OCI-LY3 (cell line): ENCODE results near the gene BOLA1.
"Not testable (repeated sequence)": the region's sequence is repeated elsewhere in the genome, so short reads cannot be mapped to it uniquely, and the experiment has no call there.

ENCODE experiments used
- H2AFZ ChIP-seq: fragments of 200-600, 300-600 bp; shearing (Covaris generic); 2 replicates; pipeline ENCODE4 v1.6.0; 2014; ENCODE audit warnings: antibody characterized with exemption, low read depth, low read length
- H3K27ac ChIP-seq: fragments of 200-600, 300-600 bp; sonication (generic); 2 replicates; pipeline ENCODE4 v1.5.1; 2014; ENCODE audit warnings: mild to moderate bottlenecking, low read length, moderate library complexity, mixed read lengths
- H3K27me3 ChIP-seq: fragments of 200-600, 300-600 bp; sonication (generic); 2 replicates; pipeline ENCODE4 v1.6.1; 2014; ENCODE audit warnings: low read depth, low read length, mixed read lengths
- H3K36me3 ChIP-seq: fragments of 200-600, 300-600 bp; sonication (generic); replicated peaks from 2 replicates; pipeline ENCODE3; 2014; ENCODE audit warnings: low read depth, low read length, mixed read lengths
- H3K4me1 ChIP-seq: fragments of 300-600, 200-600 bp; sonication (generic); 2 replicates; pipeline ENCODE4 v1.6.1; 2014; ENCODE audit warnings: low read length, mixed read lengths
- H3K4me2 ChIP-seq: fragments of 200-600, 300-600 bp; sonication (generic); 2 replicates; pipeline ENCODE4 v1.6.1; 2014; ENCODE audit warnings: low read length, mixed read lengths
- H3K4me3 ChIP-seq: fragments of 300-600, 200-600 bp; sonication (generic); 2 replicates; pipeline ENCODE4 v1.5.1; 2014; ENCODE audit warnings: antibody characterized with exemption, mild to moderate bottlenecking, low read length, moderate library complexity
- H3K79me2 ChIP-seq: fragments of 300-600, 200-600 bp; shearing (Covaris generic); 2 replicates; pipeline ENCODE4 v1.6.1; 2014; ENCODE audit warnings: mild to moderate bottlenecking, low read length, mixed read lengths
- H3K9ac ChIP-seq: fragments of 300-600, 200-600 bp; shearing (Covaris generic); 2 replicates; pipeline ENCODE4 v1.6.0; 2014; ENCODE audit warnings: mild to moderate bottlenecking, low read length, moderate library complexity
- H3K9me3 ChIP-seq: fragments of 200-600, 300-600 bp; shearing (Covaris generic); 2 replicates; pipeline ENCODE4 v1.6.1; 2014; ENCODE audit warnings: low read length, mixed read lengths; ENCODE audit not compliant: insufficient read depth
- H4K20me1 ChIP-seq: fragments of 200-600, 300-600 bp; sonication (generic); 2 replicates; pipeline ENCODE4 v1.6.1; 2016; ENCODE audit warnings: low read length, mixed read lengths; ENCODE audit not compliant: insufficient read depth
- CTCF ChIP-seq: fragments of 200-600, 300-600 bp; sonication (generic); IDR thresholded peaks from 2 replicates; pipeline ENCODE4 v1.5.1; 2014; ENCODE audit warnings: antibody characterized with exemption, low read length, low read depth
- EZH2phosphoT487 ChIP-seq: fragments of 200-600 bp; shearing (Covaris generic); IDR thresholded peaks from 2 replicates; pipeline ENCODE4 v1.6.1; 2018; ENCODE audit warnings: antibody characterized with exemption, mixed run types, low read depth

BOLA1 gene

DNA sequence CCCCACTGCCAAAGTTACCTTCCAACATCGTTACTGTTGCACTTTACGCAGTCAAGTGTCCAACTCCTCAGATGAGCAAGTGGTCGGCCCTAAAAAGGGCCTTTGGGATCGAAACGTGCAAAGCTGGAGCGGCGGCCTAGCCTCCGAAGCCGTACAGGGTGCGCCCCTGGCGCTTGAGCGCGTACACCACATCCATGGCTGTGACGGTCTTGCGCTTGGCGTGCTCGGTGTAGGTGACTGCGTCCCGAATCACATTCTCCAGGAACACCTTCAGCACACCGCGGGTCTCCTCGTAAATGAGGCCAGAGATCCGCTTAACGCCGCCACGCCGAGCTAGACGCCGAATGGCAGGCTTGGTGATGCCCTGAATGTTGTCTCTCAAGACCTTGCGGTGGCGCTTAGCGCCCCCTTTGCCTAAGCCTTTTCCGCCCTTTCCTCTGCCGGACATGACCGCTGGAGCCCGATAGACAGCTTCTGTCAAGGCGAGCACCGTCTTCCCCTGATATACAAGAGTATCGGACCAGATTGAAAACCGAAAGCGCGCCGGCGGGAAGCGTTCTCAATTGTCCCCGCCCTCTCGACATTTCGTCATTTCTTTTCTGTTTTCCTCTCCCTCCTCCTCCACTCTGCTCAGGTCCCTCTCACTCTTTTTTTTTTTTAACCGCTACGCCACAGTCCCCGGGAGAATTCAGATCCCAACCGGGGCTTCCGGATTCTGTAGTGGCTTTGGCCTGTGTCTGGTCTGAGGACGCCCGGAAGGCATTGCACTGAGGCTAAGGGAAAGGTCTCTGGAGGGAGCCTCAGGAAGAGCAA lies 38.5 kb upstream of the BOLA1 start:
- not testable (repeated sequence) for H3K4me2 ChIP-seq, H3K9me3 ChIP-seq, H3K27me3 ChIP-seq, H2AFZ ChIP-seq, H3K27ac ChIP-seq, H3K9ac ChIP-seq, H3K36me3 ChIP-seq, H3K4me1 ChIP-seq, H4K20me1 ChIP-seq, H3K79me2 ChIP-seq, H3K4me3 ChIP-seq

DNA sequence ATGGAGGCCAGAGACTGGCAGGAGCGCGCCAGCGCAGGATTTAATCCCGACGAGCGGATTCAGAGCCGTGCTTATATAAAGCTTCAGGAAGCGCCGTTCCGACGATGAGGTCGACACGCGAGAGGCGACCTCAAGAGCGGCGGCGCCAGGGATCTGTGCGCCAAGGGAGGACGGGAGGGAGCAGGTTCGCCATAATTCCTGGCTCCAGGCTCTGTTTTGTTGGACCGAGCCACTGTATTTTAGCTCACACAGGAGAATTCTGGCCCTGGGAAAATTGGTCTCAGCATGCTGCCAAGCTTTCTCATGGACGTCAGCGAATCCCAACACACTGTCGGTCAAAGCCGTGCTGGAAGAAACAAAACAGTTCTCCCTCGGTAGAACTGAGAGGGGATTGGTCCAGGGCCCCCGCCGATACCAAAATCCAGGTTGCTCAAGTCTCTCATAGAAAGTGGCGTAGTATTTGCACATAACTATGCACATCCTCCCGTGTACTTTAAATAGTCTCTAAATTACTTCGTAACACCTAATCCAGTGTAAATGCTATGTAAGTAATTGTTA lies 37.8 kb upstream of the BOLA1 start:
- not testable (repeated sequence) for H3K4me3 ChIP-seq, H3K4me2 ChIP-seq, H3K36me3 ChIP-seq, H3K9ac ChIP-seq, H2AFZ ChIP-seq, H3K4me1 ChIP-seq, H4K20me1 ChIP-seq, H3K27ac ChIP-seq, H3K79me2 ChIP-seq, H3K27me3 ChIP-seq, H3K9me3 ChIP-seq

DNA sequence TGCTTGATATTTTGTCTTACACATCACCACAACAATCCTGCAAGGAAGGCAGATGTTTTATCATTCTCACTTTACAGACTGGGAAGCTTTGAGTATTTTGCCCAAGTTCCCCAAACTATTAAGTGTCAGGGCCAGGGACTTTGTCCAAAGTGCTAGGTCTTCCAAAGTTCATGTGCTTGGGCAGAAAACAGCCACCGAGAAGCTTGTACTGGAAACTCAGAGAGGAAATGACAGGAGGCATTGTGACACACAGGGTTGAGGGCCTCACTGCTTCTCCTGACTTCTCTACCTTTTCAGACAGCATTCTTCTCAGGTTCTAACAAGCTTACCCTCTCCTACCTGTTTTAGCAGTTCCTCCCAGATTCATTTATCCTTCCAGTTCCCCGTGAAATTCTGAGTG lies 32.5 kb upstream of the BOLA1 start:
- H4K20me1 ChIP-seq: not testable (repeated sequence)

GRCh38 chr1:149873060-149873459 lies 26.3 kb upstream of the BOLA1 start:
- H3K79me2 ChIP-seq, H3K4me2 ChIP-seq, H3K27ac ChIP-seq, H4K20me1 ChIP-seq, H3K36me3 ChIP-seq, H3K27me3 ChIP-seq, H3K4me1 ChIP-seq, H2AFZ ChIP-seq, H3K4me3 ChIP-seq, H3K9ac ChIP-seq, H3K9me3 ChIP-seq: not testable (repeated sequence)

More for the DNA sequence above, 32.5 kb upstream of the BOLA1 start:
- H3K9ac ChIP-seq, H3K79me2 ChIP-seq, H3K27ac ChIP-seq, H3K27me3 ChIP-seq, H2AFZ ChIP-seq, H3K4me2 ChIP-seq, H3K4me1 ChIP-seq, H3K9me3 ChIP-seq, H3K36me3 ChIP-seq, H3K4me3 ChIP-seq: not testable (repeated sequence)

DNA sequence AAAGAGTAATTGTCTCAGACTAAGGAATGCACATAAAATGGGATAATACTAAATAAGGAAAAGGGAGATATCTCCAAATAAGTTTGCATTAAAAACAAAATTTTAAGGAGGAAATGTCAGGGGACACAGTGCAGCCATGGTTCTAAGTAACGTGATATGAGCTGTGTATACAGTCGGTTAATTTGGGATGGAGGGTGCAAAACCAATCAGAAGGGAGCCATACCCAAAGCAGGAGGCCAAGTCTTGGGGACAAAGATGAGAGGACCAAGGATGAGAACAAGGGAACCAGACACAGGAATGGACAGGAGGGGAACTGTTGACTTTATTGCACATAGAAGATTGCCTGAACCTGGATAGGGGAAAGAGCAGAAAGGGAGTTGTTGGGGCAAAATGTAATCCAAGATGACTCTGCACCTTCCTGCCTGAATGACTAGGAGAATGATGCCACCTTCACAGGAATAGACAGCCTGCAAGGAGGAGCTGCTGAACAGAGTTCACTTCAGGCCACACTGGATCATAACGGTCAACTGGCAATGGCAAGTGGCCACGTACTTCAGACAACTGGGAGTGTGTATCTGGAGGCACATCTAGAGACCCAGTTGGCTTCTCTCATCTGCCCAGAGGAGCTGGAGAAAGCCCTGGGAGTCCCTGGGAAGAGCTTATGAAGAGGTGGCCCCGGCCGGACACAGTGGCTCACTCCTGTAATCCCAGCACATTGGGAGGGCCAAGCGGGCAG lies 22.0 kb upstream of the BOLA1 start:
- Histone ChIP-seq H3K4me3 (no peak overlapping the region), H3K4me2 (no peak overlapping the region), H3K79me2 (no peaks in the 10 kb centered on the region), H4K20me1 (no peaks in the 10 kb centered on the region), H3K4me1 (no peaks in the 10 kb centered on the region), H3K27ac (no peak overlapping the region), H2AFZ (no peak overlapping the region), H3K27me3 (no peaks in the 10 kb centered on the region), H3K36me3 (no peaks in the 10 kb centered on the region), H3K9me3 (no peaks in the 10 kb centered on the region), H3K9ac (no peak overlapping the region)
- TF ChIP-seq CTCF (no peak), EZH2phosphoT487 (no peak)

DNA sequence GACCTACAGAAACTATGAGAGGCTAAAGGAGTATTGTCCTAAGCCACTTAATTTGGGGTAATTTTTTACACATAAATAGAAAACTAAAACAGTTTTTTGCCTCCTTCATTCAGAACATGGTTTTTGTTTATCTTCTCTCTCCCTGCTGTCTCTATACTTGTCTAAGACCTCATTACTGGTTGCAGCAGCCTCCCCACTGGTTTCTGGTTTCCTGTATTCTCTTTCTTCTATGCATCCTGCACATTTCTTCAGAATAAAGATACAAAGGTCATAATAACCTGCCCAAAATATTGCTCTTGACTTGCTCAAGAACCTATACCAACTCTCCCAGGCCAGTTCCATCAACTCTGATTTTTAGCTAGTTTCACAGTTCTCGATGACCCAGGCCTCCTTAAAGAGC lies 19.8 kb upstream of the BOLA1 start:
- H2AFZ ChIP-seq: no peak overlapping the region
- H3K4me2 ChIP-seq: no peak overlapping the region
- no peak overlapping the region for H3K4me3 ChIP-seq
- no peaks in the 10 kb centered on the region for H3K9me3 ChIP-seq
- H4K20me1 ChIP-seq: no peaks in the 10 kb centered on the region
- H3K27me3 ChIP-seq: no peaks in the 10 kb centered on the region
- H3K79me2 ChIP-seq: peaks cover 9% of the 10 kb centered on the region; the same call in 1 of the 2 replicates
- no peak overlapping the region for H3K9ac ChIP-seq
- TF ChIP-seq CTCF (no peak), EZH2phosphoT487 (no peak)
- no peak overlapping the region for H3K27ac ChIP-seq
- H3K4me1 ChIP-seq: peaks cover 10% of the 10 kb centered on the region
- H3K36me3 ChIP-seq: no peaks in the 10 kb centered on the region
